ENCODE results near the gene EML4. TPM values are rescaled to one million over a fixed set of nuclear protein-coding genes. Genes with fewer than 3 reads are reported as not detected.

EML4 gene
- total and polyA plus RNA-seq, 2 of the 13 experiments (the other 11 are each of a cell fraction or from before 2014, with no cell fraction given) = 243 to 476 TPM

GRCh38 chr2:42196403-42197267 is 27.5 kb downstream of the EML4 start (continued):
- TF ChIP-seq BRF2 (CRISPR knock-in tag; IDR thresholded peaks at IDR 0.05) = no peak
- TF ChIP-seq NCOA5 (CRISPR knock-in tag; IDR thresholded peaks at IDR 0.05) = no peak
- TF ChIP-seq ZBTB44 (CRISPR knock-in tag; IDR thresholded peaks at IDR 0.05) = no peak
- no peak for TF ChIP-seq ZNF598 (CRISPR knock-in tag; IDR thresholded peaks at IDR 0.05; ENCODE audit: borderline replicate concordance)
- TF ChIP-seq ZNF629 (CRISPR knock-in tag; conservative IDR thresholded peaks at IDR 0.05) = no peak
- TF ChIP-seq ZHX2 (IDR thresholded peaks at IDR 0.05; ENCODE audit: low read depth) = no peak
- no peak for TF ChIP-seq ZHX2 (CRISPR knock-in tag; IDR thresholded peaks at IDR 0.05; ENCODE audit: borderline replicate concordance)
- peak; percentile 64 for TF ChIP-seq ARID3A (IDR thresholded peaks at IDR 0.05; ENCODE audit: low read depth, low read length)
- peak in 1 of 2 experiments; percentile 72; a peak in 2 of 4 replicates for TF ChIP-seq HMGXB4 (CRISPR knock-in tag; IDR thresholded peaks at IDR 0.05; ENCODE audit: borderline replicate concordance in 1 of 2, low read depth in 1 of 2)
- TF ChIP-seq ZKSCAN1 (IDR thresholded peaks at IDR 0.05; ENCODE audit: low read length) = no peak
- TF ChIP-seq ZBTB3 (CRISPR knock-in tag; IDR thresholded peaks at IDR 0.05; ENCODE audit: borderline replicate concordance, low read depth) = peak; percentile 82; the same call in 1 of the 2 replicates
- TF ChIP-seq ETV5 (CRISPR knock-in tag; IDR thresholded peaks at IDR 0.05; ENCODE audit: borderline replicate concordance) = peak; percentile 86; the same call in 1 of the 2 replicates

Measured in HepG2 (cell line).